Heart left ventricle (tissue), 13 donors: ENCODE results near the gene MRPS7.

Experiments
- CTCF ChIP-seq, 12 donors: fragments of 200-600 bp; sonication (generic) in 4 of 12; IDR thresholded peaks; one replicate each; pipeline versions ENCODE4 v1.5.0 to v1.8.0; 2018 to 2022; ENCODE audit warnings: antibody characterized with exemption in 12 of 12, mild to moderate bottlenecking in 5 of 12
- POLR2A ChIP-seq, 2 donors: fragments of 450-650 bp; IDR thresholded peaks; one replicate each; pipeline ENCODE4 v1.6.1; 2017; ENCODE audit warnings: antibody characterized with exemption in 2 of 2, mild to moderate bottlenecking in 2 of 2, moderate library complexity in 2 of 2
- donor health status: ischemic (EF 13 %, LVEDD 7.1; RV severe dilation, severe dysfunction).
- donor health status: DM: no; HTN: yes; CAD: no.
- donor health status: DM: no; HTN: no; CAD: no.
- donor health status: ischemic (EF 25% LVEDD 6.9; RV normal size, moderate dysfunction).
- donor health status: ischemic (EF 25% LVEDD 5.7; RV mildly dilated, moderate dysfunction).
- donor health status: ischemic (EF 35%, LVEDD 5.7; RV mildly dilated, moderate dysfunction).
- donor health status: nonischemic (EF 11% LVEDD 7.7; RV severe dilation, severe dysfunction).
- donor health status: DM: yes; HTN: yes; CAD: no.
- donor health status: PGD.
- donor health status: ischemic (EF 29% LVEDD 5.4; RV normal size, mild dysfunction).
- donor health status: nonischemic (EF 23%, LVEDD 6.1; RV moderate dilation, normal function).

DNA sequence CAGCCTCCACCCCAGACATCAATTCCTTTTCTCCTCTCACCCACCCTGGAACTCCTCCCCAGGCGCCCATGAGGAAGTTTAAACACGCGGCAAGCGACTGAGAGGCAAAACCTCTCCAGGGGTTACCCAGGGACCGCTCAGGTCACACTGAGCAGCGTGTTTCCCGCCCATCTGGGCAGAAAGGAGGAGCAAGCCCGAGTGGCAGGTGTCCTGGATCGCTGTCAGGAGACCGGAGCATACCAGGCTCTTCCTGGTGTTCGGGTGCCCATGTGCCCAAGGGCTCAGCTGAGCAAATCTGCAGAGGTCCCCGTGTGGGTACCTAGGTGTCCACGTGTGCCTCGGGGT, 27.1 kb downstream of the MRPS7 start:
- TF ChIP-seq CTCF (IDR thresholded peaks at IDR 0.05) (no peak), POLR2A (IDR thresholded peaks at IDR 0.05) (no peak)
